GM10266 (cell line): ENCODE data around the gene TMEM119.
"Not testable (repeated sequence)": the region's sequence is repeated elsewhere in the genome, so short reads cannot be mapped to it uniquely, and the experiment has no call there.

ENCODE experiments used
- DNase-seq: peaks from one replicate; pipeline ENCODE4 v3.0.0; 2012; ENCODE audit errors: extremely low spot score
- CTCF ChIP-seq: IDR thresholded peaks from 2 replicates; pipeline ENCODE4 v1.5.1; 2012; ENCODE audit warnings: mild to moderate bottlenecking, low read depth; ENCODE audit not compliant: control insufficient read depth, insufficient read depth; ENCODE audit errors: missing control alignments

TMEM119 gene

GRCh38 chr12:108595711-108596647, 1.9 kb downstream of the TMEM119 start:
- DNase-seq, result no peak
- TF ChIP-seq CTCF, result no peak

DNA sequence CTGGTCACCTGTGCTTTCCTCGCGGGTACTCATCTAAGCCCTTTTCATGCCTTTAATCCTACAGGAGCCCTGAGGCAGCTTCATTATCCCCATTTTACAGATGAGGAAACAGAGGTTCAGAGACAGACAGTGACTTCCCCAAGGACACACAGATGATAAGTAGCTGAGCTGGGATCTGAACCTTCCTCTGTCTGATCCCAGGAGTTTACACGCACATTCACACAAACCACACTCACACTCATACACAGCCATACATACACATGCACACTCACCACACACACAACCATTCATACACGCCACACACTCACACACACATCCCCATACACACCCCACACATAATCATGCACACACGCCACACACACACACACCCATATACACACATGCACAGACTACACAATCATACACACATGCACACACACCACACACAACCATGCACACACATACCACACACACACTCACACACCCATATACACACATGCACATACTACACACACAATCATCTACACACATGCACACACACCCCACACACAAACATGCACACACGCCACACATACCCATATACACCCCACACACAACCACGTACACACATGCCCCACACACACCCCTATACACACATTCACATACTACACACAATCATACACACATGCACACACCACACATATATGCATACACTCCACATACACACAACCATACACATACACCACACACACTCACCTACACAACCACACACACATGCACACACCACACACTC, 2.7 kb downstream of the TMEM119 start:
- TF ChIP-seq CTCF, result no peak
- no peak for DNase-seq

GRCh38 chr12:108594323-108594903, 3.5 kb downstream of the TMEM119 start:
- no peak for TF ChIP-seq CTCF
- DNase-seq, result no peak

GRCh38 chr12:108592033-108592909, 5.6 kb downstream of the TMEM119 start:
- DNase-seq, result no peak
- TF ChIP-seq CTCF, result no peak

DNA sequence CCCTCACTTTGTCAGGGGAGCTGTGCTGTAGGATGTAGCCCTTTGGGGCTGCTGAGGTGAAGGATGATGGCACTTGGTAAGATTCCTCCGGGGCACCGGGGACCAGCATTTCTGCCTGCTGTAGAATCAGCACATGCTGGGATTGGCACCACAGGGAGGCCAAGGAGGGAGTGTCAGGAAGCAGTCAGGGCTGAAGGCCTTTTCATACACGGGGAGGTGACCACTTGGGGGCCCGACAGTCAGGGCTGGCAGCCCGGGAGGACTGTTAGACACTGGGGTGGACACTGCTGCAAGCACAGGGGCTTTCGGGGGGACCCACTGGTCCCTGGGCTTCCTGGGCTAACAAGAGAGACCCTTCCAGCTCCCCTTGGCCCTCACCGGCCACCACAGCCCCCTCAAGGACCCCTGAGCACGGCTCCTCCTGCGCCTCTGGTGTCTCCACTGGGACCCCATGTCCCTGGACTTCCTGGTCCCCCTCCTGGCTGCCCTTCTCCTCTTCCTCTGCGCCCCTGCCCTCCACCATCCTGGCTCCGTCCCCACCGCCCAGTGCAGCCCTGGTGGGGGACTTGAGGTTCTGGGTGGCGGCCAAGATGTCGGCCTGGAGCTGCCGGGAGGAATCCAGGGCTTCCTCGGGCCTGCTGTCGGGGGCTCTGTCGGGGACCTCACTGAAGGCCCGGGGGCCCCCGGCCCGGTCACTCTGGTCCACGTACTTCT, 6.5 kb downstream of the TMEM119 start:
- TF ChIP-seq CTCF, result no peak
- no peak for DNase-seq

GRCh38 chr12:108590463-108590862, 7.4 kb downstream of the TMEM119 start:
- DNase-seq, result not testable (repeated sequence)

DNA sequence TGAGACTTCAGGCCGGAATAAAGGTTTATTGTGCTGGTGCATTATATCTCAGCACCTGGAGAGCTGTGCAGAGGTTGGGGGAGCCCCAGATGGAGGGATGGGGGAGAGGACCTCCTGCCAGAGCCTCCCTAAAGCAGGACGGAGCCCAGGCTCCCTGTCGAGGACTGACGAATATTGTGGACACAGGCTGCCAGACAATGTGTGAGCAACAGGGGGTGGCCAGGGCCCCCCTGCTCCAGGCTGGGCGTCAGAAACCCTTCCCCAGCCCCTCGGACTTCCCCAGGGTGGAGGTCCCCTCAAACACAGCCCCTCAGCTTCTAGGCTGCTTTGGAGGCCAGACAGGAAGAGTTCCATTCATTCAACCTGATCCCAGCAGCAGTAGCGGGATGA, 8.0 kb downstream of the TMEM119 start:
- DNase-seq, result no peak
- no peak for TF ChIP-seq CTCF
